ENCODE data around the gene ADSL.
A peak's percentile ranks its signal among the peaks of the same experiment; 100 is the strongest.

Gene ADSL

DNA sequence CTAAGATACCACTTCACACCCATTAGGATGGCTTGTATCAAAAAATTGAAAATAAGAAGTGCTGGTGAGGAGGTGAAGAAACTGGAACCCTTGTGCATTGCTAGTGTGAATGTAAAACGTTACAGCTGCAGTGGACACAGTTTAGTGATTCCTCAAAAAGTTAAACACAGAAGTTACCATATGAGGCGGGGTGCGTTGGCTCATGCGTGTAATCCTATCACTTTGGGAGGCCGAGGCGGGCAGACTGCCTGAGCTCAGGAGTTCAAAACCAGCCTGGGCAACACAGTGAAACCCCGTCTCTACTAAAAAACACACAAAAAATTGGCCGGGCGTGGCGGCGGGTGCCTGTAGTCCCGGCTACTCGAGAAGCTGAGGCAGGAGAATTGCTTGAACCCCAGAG lies 67.6 kb downstream of the ADSL start:
- no peak for DNase-seq (ENCODE audit: low spot score)
- no peak overlapping the region for H3K27ac ChIP-seq (ENCODE audit: poor library complexity, severe bottlenecking)
- no peak overlapping the region for H3K4me3 ChIP-seq (ENCODE audit: severe bottlenecking)
- H3K27me3 ChIP-seq (ENCODE audit: insufficient read depth, poor library complexity, severe bottlenecking), result no peaks in the 10 kb centered on the region
- H3K36me3 ChIP-seq (ENCODE audit: low read depth), result peaks cover 57% of the 10 kb centered on the region
- ATAC-seq (ENCODE audit: low read depth), result no peak
- TF ChIP-seq CTCF (IDR thresholded peaks at IDR 0.05; ENCODE audit: poor library complexity, severe bottlenecking), result no peak
- no peaks in the 10 kb centered on the region for H3K9me3 ChIP-seq (ENCODE audit: severe bottlenecking)
- H3K4me1 ChIP-seq (ENCODE audit: insufficient read depth, poor library complexity, severe bottlenecking), result no peaks in the 10 kb centered on the region

DNA sequence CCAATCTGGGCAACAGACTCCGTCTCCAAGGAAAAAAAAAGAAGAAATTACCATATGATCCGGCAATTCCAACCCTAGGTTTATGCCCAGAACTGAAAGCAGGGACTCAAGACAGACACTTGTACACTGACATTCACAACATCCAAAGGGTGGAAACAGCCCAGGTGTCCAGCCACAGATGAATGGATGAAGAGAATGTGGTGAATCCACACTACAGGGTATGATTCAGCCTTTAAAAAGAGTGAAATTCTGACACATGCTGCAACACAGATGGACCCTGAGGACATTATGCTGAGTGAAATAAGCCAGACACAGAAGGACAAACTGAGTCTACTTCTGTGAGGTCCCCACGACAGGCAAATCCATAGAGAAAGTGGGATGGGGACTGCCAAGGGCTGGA lies 68.0 kb downstream of the ADSL start:
- peaks cover 60% of the 10 kb centered on the region for H3K36me3 ChIP-seq (ENCODE audit: low read depth)
- no peak for TF ChIP-seq CTCF (IDR thresholded peaks at IDR 0.05; ENCODE audit: poor library complexity, severe bottlenecking)
- no peak overlapping the region for H3K27ac ChIP-seq (ENCODE audit: poor library complexity, severe bottlenecking)
- H3K4me1 ChIP-seq (ENCODE audit: insufficient read depth, poor library complexity, severe bottlenecking), result no peaks in the 10 kb centered on the region
- H3K27me3 ChIP-seq (ENCODE audit: insufficient read depth, poor library complexity, severe bottlenecking), result no peaks in the 10 kb centered on the region
- ATAC-seq (ENCODE audit: low read depth) (peak; percentile 11; the same call in 2 of the 3 replicates), DNase-seq (ENCODE audit: low spot score) (no peak)
- H3K4me3 ChIP-seq (ENCODE audit: severe bottlenecking), result no peak overlapping the region
- H3K9me3 ChIP-seq (ENCODE audit: severe bottlenecking), result no peaks in the 10 kb centered on the region

DNA sequence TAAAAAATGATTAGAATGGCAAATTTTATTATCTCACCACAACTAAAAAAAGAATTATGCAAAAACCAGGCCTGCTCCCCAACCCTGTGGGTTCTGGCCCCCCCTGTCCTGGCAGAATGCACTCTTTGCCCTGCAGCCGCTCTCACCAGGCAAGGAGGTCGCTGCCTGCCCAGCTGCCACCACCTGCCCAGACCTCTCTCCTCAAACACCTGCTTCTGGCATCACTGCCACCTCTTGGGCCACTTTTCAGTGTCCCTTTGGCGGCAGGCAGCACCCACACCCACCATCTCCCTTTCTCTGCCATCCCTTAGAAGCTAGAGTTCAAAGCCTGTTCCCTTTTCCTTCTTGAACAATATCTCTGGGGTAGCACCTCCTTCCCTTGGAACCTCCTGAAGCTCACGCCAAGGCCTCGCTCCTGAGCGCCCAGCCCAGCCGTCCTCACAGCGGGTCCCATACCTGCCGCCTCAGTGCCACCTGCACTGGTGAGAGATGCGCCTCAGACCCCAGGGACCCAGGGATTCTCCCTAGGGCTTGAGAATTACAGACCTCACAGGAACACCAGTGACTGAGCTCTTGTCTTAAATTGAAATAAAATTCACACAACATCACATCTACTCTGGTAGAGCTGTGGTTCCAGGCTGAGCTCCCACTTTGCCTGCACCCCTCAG lies 68.7 kb downstream of the ADSL start:
- H3K27me3 ChIP-seq (ENCODE audit: insufficient read depth, poor library complexity, severe bottlenecking), result no peaks in the 10 kb centered on the region
- ATAC-seq (ENCODE audit: low read depth) (no peak), DNase-seq (ENCODE audit: low spot score) (no peak)
- TF ChIP-seq CTCF (IDR thresholded peaks at IDR 0.05; ENCODE audit: poor library complexity, severe bottlenecking), result no peak
- no peaks in the 10 kb centered on the region for H3K4me1 ChIP-seq (ENCODE audit: insufficient read depth, poor library complexity, severe bottlenecking)
- H3K9me3 ChIP-seq (ENCODE audit: severe bottlenecking), result no peaks in the 10 kb centered on the region
- H3K27ac ChIP-seq (ENCODE audit: poor library complexity, severe bottlenecking), result no peak overlapping the region
- no peak overlapping the region for H3K4me3 ChIP-seq (ENCODE audit: severe bottlenecking)
- H3K36me3 ChIP-seq (ENCODE audit: low read depth), result peaks cover 58% of the 10 kb centered on the region

DNA sequence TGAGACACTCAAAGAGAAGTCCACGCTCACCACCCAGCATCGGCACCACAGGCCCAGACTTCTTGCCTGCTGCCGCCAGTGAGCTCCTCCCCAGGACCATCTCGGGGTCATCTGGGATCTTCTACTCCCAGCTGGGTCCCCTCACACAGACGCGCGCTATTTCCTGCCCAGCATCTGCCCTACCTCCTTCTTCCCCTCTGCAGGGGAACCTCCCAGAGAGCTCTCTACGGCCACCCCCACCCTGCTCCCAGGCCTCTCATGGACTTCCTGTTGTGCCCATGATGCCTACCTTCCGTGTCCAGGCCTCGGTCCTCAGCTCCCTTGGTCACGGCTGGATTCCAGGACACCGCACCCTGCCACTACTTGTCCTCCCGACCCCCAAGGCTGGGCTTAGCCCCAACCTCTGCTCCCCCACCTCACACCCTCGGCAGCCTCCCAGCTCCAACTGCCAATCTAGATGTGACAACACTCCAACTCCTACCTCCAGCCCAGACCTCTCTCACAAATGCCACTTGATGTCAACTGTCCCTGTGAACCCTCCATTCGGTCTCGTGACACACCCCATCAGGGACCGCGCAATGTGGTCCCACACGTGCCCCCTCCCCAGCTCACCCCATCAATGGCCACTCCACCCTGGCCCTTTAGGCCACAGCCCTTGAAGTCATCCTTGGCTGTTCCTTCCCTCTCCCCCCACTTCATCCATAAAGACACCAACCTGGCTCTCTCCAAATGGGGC lies 69.4 kb downstream of the ADSL start:
- H3K27me3 ChIP-seq (ENCODE audit: insufficient read depth, poor library complexity, severe bottlenecking), result no peaks in the 10 kb centered on the region
- H3K4me1 ChIP-seq (ENCODE audit: insufficient read depth, poor library complexity, severe bottlenecking), result no peaks in the 10 kb centered on the region
- no peak overlapping the region for H3K27ac ChIP-seq (ENCODE audit: poor library complexity, severe bottlenecking)
- peaks cover 57% of the 10 kb centered on the region for H3K36me3 ChIP-seq (ENCODE audit: low read depth)
- no peak overlapping the region for H3K4me3 ChIP-seq (ENCODE audit: severe bottlenecking)
- ATAC-seq (ENCODE audit: low read depth), result no peak
- no peaks in the 10 kb centered on the region for H3K9me3 ChIP-seq (ENCODE audit: severe bottlenecking)
- DNase-seq (ENCODE audit: low spot score), result no peak
- TF ChIP-seq CTCF (IDR thresholded peaks at IDR 0.05; ENCODE audit: poor library complexity, severe bottlenecking), result no peak

GRCh38 chr22:40416267-40416570 lies 69.9 kb downstream of the ADSL start:
- Histone ChIP-seq H3K4me3 (ENCODE audit: severe bottlenecking) (no peak overlapping the region), H3K27me3 (ENCODE audit: insufficient read depth, poor library complexity, severe bottlenecking) (no peaks in the 10 kb centered on the region), H3K27ac (ENCODE audit: poor library complexity, severe bottlenecking) (no peak overlapping the region), H3K9me3 (ENCODE audit: severe bottlenecking) (no peaks in the 10 kb centered on the region), H3K36me3 (ENCODE audit: low read depth) (peaks cover 56% of the 10 kb centered on the region), H3K4me1 (ENCODE audit: insufficient read depth, poor library complexity, severe bottlenecking) (no peaks in the 10 kb centered on the region)
- no peak for TF ChIP-seq CTCF (IDR thresholded peaks at IDR 0.05; ENCODE audit: poor library complexity, severe bottlenecking)
- no peak for ATAC-seq (ENCODE audit: low read depth)
- DNase-seq (ENCODE audit: low spot score), result no peak
